NCI-H187 (cell line): ENCODE results near the gene IRAK1.
A peak's percentile ranks its signal among the peaks of the same experiment; 100 is the strongest.

Source experiments
- DNase-seq, 2 experiments: peaks; one replicate each; lab custom pipeline; 2025; lab: John Stamatoyannopoulos, UW

The IRAK1 gene

DNA sequence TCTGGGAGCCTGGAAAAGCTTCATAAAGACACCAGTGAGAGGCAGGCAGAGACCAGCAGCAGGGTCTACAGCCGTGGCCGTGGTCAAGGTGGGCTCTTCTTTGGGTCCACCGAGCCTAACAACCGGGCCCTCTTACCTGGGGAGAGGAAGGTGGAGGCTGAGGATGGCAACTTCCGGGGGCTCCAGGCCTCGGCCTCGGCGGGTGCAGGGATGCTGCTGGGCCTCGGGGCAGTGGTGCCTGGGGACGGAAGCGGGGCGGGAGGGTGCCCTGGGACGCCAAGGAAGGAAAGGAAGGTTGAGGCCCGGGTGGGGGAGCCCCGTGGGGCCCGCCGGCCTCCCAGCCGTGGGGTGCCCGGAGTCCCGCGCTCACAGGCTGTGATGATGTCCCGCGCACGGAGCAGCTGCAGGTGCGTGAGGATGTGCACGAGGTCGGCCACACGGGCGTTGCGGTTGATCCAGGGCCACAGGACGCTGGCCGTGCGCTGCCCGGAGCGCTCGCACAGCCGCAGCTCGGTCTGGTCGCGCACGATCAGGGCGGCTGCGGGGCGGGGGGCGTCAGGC lies 561 bp downstream of the IRAK1 start:
- no peak for DNase-seq

DNA sequence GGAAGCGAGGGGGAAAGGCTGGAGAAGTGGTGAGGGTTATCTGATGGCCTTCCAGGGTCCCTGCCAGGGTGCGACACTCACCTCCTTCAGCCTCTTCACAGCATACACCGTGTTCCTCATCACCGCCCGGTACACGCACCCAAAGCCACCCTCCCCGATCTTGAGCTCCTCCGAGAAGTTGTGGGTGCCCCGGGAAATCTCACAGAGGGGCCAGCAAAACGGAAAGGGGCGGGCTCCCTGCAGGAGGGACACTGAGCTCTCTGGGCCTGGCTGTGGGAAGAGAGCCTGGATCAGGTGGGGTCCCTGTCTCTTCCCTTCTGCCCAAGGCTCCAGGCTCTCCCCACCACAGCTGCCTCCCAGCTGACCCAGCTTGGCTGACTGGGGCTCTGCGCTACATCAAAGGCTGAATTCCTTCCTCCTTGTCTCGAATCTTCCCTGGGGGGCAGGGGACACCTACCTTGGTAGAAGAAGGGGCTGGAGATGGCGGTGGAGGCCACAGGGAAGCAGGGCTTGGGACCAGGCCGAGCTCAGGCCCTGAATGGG lies 1.1 kb downstream of the IRAK1 start:
- no peak for DNase-seq

GRCh38 chrX:154017766-154018517 lies 1.8 kb downstream of the IRAK1 start:
- no peak for DNase-seq

DNA sequence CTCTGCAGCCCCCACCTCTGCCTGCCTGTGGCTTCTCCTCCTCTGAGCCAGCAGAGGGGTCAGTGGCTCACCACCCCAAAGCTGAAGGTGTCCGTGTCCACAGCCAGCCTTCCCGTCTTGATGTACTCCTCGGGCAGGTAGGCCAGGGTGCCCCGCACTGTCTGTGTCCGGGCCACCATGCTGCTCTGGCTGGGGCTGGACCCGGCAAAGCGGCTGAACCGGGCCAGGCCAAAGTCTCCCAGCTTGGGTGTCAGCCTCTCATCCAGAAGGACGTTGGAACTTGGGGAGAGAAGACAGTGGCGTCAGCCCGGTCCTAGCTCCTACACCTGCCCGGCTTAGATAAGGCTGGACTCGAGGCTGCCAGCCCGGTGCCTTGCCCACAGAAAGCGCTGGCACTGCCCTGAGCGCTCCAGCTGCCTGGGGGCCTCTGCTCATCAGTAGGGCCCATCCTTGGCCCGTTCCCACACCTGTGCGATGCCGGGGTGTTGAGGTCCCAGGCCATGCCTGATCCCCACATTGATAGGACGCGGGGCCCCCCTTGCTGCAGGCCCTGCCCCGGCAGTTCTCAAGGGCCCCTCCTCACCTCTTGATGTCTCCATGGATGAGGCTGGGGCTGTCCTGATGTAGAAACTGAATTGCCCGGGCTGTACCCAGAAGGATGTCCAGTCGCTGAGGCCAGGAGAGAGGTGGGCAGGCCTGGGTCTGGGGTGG lies 3.2 kb downstream of the IRAK1 start:
- DNase-seq: no peak

DNA sequence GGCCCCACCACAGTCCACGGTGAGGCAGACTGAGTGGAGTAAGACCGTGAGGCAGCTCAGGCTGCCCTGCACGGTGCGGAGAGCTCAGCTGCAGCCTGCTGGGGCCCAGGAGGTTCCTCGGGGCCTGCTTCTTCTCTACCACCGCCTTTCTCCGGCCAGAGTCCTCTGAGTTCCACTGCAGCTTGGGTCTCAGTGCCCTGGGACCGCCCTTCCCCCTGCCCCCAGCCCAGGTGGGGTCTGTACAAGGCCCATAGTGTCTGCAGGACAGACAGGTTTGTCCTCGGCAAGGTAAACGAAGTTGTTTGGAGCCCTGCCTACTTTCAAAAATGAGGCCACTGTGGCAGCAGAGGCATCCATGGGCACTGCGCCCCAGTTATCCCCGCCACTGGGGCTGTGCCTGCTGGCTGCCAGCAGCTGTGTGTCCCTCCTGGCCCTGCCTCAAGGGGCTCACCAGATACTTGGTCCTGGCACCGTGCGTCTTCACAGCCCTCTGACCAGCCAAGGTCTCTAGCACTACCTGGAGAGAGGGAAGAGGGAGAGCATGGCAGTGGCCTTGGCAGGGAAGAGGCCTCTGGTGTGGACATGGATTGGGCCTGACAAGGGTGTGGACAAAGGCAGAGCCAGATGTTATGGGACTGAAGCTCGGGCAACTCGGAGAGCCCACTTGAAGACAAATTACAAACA lies 4.0 kb downstream of the IRAK1 start:
- no peak for DNase-seq

DNA sequence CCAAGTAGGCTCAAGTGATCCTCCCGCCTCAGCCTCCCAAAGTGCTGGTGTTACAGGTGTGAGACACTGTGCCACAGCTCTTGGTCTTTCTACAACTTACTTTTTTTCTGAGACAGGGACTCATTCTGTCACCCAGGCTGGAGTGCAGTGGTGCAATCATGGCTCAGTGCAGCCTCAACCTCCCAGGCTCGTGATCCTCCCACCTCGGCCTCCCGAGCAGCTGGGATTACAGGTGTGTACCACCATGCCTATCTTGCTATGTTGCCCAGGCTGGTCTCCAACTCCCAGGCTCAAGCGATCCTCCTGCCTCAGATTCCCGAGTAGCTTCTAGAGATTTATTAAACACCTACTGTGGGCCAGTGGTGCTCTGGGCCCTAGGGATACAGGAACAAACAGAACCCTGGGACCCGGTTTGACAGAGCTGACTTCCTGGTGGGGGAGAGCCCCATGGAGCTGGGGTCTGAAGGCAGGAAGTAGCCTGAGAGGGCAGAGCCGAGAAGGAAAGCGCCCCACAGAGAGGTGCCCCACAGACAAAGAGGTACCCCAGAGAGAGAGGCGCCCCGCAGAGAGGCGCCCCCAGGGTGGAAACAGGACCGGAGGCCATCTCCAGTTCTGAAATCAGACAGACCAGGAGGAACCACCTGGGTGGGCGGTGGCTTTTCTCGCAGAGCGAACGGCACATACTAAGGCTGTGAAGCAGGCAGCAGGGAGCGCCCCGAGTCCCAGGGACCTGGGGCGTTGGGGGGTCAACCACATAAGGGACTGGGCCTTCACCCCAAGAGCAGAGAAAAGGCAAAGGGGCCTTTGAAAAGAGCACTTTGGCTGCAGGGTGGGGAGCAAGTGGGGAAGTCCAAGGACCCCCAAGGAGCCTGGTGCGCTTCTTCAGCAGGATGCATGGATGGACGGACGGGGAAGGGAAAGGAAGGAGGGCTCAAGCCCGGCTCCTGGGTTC lies 5.0 kb downstream of the IRAK1 start:
- no peak for DNase-seq

DNA sequence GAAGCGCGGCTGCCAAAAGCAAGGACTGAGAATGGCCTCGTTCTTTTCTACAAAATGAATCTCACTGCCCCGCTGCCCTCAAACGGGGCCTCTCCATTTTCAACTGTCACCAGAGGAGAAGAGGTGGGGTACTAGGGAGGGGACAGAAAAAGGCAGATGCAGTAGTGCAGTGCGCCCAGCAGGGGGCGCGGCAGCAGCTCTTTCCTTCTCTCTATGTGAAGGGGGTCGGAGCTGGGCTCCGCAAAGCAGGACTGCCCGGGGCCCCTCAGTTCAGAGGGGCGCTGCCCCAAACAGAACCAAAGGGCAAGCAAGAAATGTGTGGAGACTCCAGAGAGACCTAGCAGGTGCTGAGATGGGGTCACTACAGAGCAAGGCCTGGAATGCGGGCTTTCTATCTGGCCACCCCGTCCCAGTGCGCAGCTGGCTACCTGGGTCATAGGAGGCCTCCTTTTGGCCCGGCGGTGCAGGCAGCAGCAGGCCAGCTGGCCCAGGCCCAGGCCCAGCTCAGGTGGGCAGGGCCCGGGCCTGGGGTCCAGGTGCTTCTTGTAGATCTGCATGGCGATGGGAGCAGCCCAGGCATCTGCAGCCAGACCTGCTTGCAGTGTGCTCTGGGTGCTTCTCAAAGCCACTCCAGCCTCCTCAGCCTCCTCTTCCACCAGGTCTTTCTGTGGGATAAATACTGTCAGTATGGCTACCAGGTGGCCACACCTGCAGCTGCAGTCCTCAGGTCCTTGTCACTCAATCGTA lies 5.9 kb downstream of the IRAK1 start:
- DNase-seq: peak in 1 of 2 experiments; percentile 31

- no peak for DNase-seq
Measured at GRCh38 chrX:154013001-154013421, 6.7 kb downstream of the IRAK1 start.

GRCh38 chrX:154012336-154012991 lies 7.2 kb downstream of the IRAK1 start:
- DNase-seq: no peak

GRCh38 chrX:154011376-154012335 lies 8.0 kb downstream of the IRAK1 start:
- no peak for DNase-seq

DNA sequence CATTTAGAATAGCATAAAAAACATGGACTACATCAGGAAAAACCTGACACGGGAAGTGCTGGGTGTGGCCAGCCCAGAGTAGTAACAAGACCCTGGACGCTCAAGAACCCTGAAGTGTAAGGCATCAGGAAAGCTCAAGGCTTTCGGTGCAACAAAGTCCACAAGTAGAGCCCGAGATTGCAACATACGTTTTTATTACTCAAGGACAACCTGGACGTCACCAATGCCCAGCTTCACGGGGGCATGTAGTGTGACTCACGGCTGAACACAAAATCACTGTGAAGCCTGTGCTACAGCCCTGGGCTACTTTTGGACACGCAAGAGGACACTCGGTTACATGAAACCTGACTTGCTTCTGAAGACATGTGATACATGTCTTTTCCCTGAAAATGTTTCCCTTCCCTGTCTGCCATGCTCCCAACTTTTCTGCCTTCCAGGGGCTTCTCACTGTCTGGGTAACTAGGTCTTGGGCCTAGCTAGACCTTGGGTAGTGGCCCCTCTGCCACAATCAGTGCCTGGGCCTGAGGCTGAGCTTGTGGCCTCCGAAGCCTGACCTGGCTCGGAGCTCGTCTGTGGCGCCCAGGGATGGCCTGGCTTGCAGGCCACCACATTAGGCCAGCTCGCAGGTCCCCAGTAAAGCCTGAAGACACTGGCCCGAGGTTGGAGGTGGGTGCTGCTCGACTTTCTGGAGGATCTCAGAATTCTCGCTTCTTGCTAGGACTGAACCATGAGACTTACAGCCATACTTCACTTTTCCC lies 9.2 kb downstream of the IRAK1 start:
- no peak for DNase-seq

DNA sequence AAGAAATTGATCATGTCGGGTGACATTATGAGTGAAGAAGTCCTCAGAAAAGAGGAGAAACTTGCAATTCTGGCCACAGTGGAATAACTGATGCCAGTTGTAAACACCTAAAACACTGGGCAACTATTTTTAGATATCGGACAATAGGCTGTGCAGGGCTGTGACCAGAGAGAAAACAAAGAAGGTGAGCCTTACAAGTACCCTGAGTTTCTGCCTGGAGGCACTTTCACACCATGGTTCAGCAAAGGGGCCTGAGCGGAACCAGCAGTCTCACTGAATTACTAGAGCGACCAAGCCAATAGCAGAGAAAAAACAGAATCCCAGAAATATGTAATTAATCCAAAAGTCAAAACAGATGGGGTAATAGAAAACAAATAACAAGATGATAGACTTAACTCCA lies 11.2 kb downstream of the IRAK1 start:
- DNase-seq: no peak

GRCh38 chrX:154006947-154007346 lies 12.8 kb downstream of the IRAK1 start:
- no peak for DNase-seq

- no peak for DNase-seq
Measured at GRCh38 chrX:154004315-154004714, 15.4 kb downstream of the IRAK1 start.

GRCh38 chrX:154002215-154002719 lies 17.4 kb downstream of the IRAK1 start:
- peak; percentile 80 to 85 for DNase-seq

GRCh38 chrX:154000051-154000450 lies 19.7 kb downstream of the IRAK1 start:
- no peak for DNase-seq

DNA sequence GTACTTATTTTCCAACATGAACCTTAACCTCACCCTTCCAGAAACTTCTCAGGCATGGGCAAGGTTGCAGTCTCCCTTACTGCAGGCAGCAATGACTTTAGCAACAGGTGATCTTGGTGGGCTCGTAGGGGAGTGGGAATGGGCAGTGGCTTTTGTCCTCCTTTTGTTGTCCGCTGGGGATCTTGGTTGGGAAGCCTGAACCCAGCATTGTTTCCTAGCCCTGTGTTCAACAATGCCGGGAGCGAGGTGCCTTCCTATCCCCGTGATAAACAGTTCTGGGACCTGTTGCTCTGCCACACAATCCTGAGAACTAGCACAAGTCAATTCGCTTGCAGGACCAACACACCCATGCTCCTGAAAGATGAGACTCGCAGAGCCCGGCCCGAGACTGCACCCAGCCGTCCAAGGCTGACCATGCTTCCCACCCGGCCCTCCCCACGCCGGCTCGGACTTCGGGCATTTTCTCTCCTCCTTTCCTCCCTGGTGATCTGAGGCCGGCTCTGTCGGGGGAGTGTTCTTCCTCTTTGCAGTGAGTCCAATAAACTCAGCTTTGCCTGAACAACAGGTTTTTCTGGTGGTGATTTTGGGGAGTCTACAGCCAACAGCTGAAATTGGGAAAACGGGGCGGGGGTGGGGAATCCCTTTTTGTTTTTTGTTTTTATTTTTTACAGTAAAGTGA lies 20.2 kb downstream of the IRAK1 start:
- no peak for DNase-seq
